VCaP (cell line): ENCODE data around the gene ZMIZ1.

Experiments
- H3K27ac ChIP-seq: fragments of 450-650 bp; 2 replicates; pipeline ENCODE4 v1.5.1; 2017
- CTCF ChIP-seq: fragments of 450-650 bp; conservative IDR thresholded peaks from 2 replicates; pipeline ENCODE4 v1.5.1; 2017; ENCODE audit warnings: mild to moderate bottlenecking, moderate library complexity

ZMIZ1 gene

GRCh38 chr10:79131836-79132631 is 63.3 kb downstream of the ZMIZ1 start:
- no peak for TF ChIP-seq CTCF
- H3K27ac ChIP-seq, result no peak overlapping the region

- TF ChIP-seq CTCF, result no peak
- no peak overlapping the region for H3K27ac ChIP-seq
Measured at GRCh38 chr10:79132681-79133381, 64.1 kb downstream of the ZMIZ1 start.

- no peak overlapping the region for H3K27ac ChIP-seq
- TF ChIP-seq CTCF, result no peak
Measured at GRCh38 chr10:79133416-79133815, 64.7 kb downstream of the ZMIZ1 start.

- TF ChIP-seq CTCF, result no peak
- no peak overlapping the region for H3K27ac ChIP-seq
Measured at GRCh38 chr10:79135790-79136189, 67.0 kb downstream of the ZMIZ1 start.

GRCh38 chr10:79136236-79137005 is 67.7 kb downstream of the ZMIZ1 start:
- no peak overlapping the region for H3K27ac ChIP-seq
- TF ChIP-seq CTCF, result no peak

GRCh38 chr10:79137300-79137756 is 68.6 kb downstream of the ZMIZ1 start:
- no peak overlapping the region for H3K27ac ChIP-seq

More at GRCh38 chr10:79137300-79137756, 68.6 kb downstream of the ZMIZ1 start:
- TF ChIP-seq CTCF, result no peak
